Liver (tissue), 3 donors: Measurements from ENCODE around the gene RUBCN.

Experiments
- RAD21 ChIP-seq, 2 donors: IDR thresholded peaks; 2 replicates each; pipeline ENCODE4 v1.6.1; 2016; ENCODE audit warnings: antibody characterized with exemption in 2 of 2, mild to moderate bottlenecking in 2 of 2
- TF ChIP-seq, protein P1 (sequence below): fragments of 150-350 bp; IDR thresholded peaks from 2 replicates; pipeline ENCODE4 v1.5.1; 2017; ENCODE audit warnings: improper control_type of control experiment, low read depth, low read length; ENCODE audit not compliant: missing input control
- donor health status: healthy.
- donor health status: healthy.

DNA sequence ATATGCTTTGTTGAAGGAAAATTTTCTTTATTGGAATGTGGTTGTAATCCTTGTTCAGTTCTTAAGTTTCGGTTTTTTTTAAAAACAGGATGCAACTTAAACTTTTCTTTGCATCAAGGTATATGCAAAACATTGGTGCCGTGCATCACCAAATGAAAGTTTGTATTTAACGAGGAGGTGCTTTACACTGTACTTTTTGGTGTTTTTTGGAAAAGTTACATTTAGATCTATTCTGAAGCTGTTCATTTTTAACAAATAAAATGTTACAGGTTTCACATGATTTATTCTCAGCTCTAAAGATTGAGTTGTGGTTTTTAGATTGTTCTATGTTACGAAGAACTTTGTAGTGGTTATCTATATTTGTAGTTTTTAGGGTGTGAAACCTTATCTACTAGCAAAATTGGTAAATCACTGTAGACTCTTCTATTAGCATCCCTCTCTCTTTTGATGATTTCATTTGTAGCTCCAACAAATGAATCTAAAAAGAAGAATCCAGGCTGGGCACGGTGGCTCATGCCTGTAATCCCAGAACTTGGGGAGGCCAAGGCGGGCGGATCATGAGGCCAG, 47.4 kb upstream of the RUBCN start:
- TF ChIP-seq RAD21 (IDR thresholded peaks at IDR 0.05), result no peak
- TF ChIP-seq, protein P1, sequence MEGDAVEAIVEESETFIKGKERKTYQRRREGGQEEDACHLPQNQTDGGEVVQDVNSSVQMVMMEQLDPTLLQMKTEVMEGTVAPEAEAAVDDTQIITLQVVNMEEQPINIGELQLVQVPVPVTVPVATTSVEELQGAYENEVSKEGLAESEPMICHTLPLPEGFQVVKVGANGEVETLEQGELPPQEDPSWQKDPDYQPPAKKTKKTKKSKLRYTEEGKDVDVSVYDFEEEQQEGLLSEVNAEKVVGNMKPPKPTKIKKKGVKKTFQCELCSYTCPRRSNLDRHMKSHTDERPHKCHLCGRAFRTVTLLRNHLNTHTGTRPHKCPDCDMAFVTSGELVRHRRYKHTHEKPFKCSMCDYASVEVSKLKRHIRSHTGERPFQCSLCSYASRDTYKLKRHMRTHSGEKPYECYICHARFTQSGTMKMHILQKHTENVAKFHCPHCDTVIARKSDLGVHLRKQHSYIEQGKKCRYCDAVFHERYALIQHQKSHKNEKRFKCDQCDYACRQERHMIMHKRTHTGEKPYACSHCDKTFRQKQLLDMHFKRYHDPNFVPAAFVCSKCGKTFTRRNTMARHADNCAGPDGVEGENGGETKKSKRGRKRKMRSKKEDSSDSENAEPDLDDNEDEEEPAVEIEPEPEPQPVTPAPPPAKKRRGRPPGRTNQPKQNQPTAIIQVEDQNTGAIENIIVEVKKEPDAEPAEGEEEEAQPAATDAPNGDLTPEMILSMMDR, result no peak
